HFF-Myc (cell line): ENCODE measurements around the gene JARID2.

Experiments
- DNase-seq: peaks from one replicate; pipeline ENCODE4 v3.0.0-alpha.2; 2011; ENCODE audit warnings: low read depth; ENCODE audit errors: extremely low read depth
- H3K4me3 ChIP-seq: replicated peaks from 2 replicates; pipeline ENCODE4 v1.5.1; 2011; ENCODE audit warnings: low read depth, mild to moderate bottlenecking, control low read depth, low read length
- CTCF ChIP-seq: IDR thresholded peaks from 2 replicates; pipeline ENCODE4 v1.5.1; 2012; ENCODE audit warnings: mild to moderate bottlenecking, low read depth, low read length, control low read depth; ENCODE audit errors: missing control alignments

JARID2 gene

DNA sequence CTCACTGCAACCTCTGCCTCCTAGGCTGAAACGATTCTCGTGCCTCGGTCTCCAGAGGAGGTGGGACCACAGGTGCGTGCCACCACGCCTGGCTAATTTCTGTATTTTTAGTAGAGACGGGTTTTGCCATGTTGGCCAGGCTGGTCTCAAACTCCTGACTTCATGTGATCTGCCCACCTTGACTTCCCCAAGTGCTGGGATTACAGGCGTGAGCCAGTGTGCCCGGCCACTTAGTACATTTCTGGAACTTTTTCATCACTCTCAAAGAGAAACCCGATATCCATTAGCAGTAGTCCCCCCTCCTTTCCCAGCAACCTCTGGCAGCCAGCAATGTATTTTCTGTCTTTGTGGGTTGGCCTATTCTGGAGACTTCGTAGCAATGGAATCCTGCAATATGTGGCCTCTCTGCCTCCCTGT lies 109.8 kb downstream of the JARID2 start:
- DNase-seq = no peak
- no peak for TF ChIP-seq CTCF
- H3K4me3 ChIP-seq = no peak overlapping the region

DNA sequence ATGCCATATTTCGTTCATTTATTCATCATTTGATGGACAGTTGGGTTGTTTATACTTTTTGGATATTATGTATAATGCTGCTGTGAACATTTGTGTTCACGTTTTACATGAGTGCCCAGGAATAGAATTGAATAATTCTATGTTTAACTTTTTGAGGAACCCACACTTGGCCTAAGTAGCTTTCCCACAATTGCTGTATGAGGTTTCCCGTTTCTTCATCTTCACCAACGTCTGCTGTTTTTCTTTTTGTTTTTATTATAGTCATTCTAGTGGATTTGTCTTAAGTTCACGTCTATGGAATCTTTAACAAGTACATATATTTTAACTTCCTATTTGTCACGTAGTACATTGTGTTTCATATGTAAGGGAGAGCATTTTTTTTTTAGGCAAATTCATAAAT lies 110.3 kb downstream of the JARID2 start:
- no peak for DNase-seq
- TF ChIP-seq CTCF = no peak
- no peak overlapping the region for H3K4me3 ChIP-seq

- TF ChIP-seq CTCF = no peak
- no peak overlapping the region for H3K4me3 ChIP-seq
- no peak for DNase-seq
These were observed 111.1 kb downstream of the JARID2 start for GRCh38 chr6:15356937-15357336.

GRCh38 chr6:15357782-15358181 lies 111.9 kb downstream of the JARID2 start:
- DNase-seq = no peak
- no peak overlapping the region for H3K4me3 ChIP-seq
- TF ChIP-seq CTCF = no peak

GRCh38 chr6:15358579-15359327 lies 112.9 kb downstream of the JARID2 start:
- no peak for TF ChIP-seq CTCF
- H3K4me3 ChIP-seq = no peak overlapping the region
- no peak for DNase-seq

GRCh38 chr6:15359335-15359862 lies 113.5 kb downstream of the JARID2 start:
- no peak for TF ChIP-seq CTCF
- DNase-seq = no peak
- no peak overlapping the region for H3K4me3 ChIP-seq
